HCT116 (cell line): ENCODE data around the gene VTI1A. TPM values are rescaled to one million over a fixed set of nuclear protein-coding genes. Genes with fewer than 3 reads are reported as not detected.
A peak's percentile ranks its signal among the peaks of the same experiment; 100 is the strongest.

Source experiments
- ATAC-seq: fragments of 200-7000 bp; cut with Tn5 transposase; 2 replicates; pipeline ENCODE4 v1.9.1; 2020; ENCODE audit warnings: mild to moderate bottlenecking, moderate library complexity
- BruUV-seq: library from RNA; stranded (reverse); fragments of 400-500 nt; replicated peaks from 2 replicates; lab custom pipeline; 2021; lab: Mats Ljungman, UMichigan
- CTCF ChIA-PET: fragments of 300-600 bp; sonication (Branson Sonifier 250); formaldehyde crosslinking; loops from one replicate; lab custom pipeline; 2021; ENCODE audit warnings: antibody characterized with exemption; lab: Charles Lee
- POLR2A ChIA-PET: fragments of 300-600, 350-600 bp; sonication (Branson Sonifier 250); formaldehyde crosslinking; loops from one replicate; lab custom pipeline; 2021; ENCODE audit warnings: antibody characterized with exemption; lab: Charles Lee
- RAD21 ChIA-PET, 2 experiments: fragments of 300-600 bp; sonication (Branson Sonifier 250); formaldehyde crosslinking; loops; one replicate each; lab custom pipeline; 2023; ENCODE audit warnings: low total read pairs in 2 of 2; ENCODE audit not compliant: uncharacterized antibody in 2 of 2, unreplicated experiment in 2 of 2, low non-redundant PET in 1 of 2; lab: Charles Lee
- DNase-seq: peaks from one replicate; pipeline ENCODE4 v3.0.0-alpha.2; 2010; ENCODE audit warnings: low read depth, low spot score
- H2AFZ ChIP-seq: fragments of 200-600 bp; shearing (Covaris generic), sonication (generic); 2 replicates; pipeline ENCODE4 v1.6.1; 2017; ENCODE audit warnings: low read depth, mixed run types, mixed read lengths, antibody characterized with exemption, low read length; ENCODE audit not compliant: poor library complexity, severe bottlenecking
- H3K27ac ChIP-seq: 2 replicates; pipeline ENCODE4 v1.5.1; 2012; ENCODE audit warnings: low read depth, low read length
- H3K27me3 ChIP-seq: fragments of 200-600 bp; sonication (generic); 2 replicates; pipeline ENCODE4 v1.6.1; 2016; ENCODE audit warnings: mixed run types, low read length, mixed read lengths; ENCODE audit not compliant: insufficient read depth
- H3K36me3 ChIP-seq, 2 experiments: fragments of 200-500 bp in 1 of 2; fragments of 200-600 bp in 1 of 2; sonication (Bioruptor generic) in 1 of 2; sonication (generic) in 1 of 2; 2 replicates each; pipeline versions ENCODE4 v1.5.1 to v1.6.1; 2014 to 2016; ENCODE audit warnings: low read length in 2 of 2, inconsistent platforms in 1 of 2, mixed read lengths in 1 of 2, mixed run types in 1 of 2; ENCODE audit not compliant: insufficient read depth in 2 of 2, control insufficient read depth in 1 of 2
- H3K4me1 ChIP-seq, 2 experiments: fragments of 200-600 bp in 1 of 2; sonication (generic) in 1 of 2; 2 replicates each; pipeline versions ENCODE4 v1.5.1 to v1.6.1; 2012 to 2017; ENCODE audit warnings: low read length in 2 of 2, inconsistent platforms in 1 of 2, mild to moderate bottlenecking in 1 of 2, mixed read lengths in 1 of 2, mixed run types in 1 of 2, moderate library complexity in 1 of 2; ENCODE audit not compliant: insufficient read depth in 2 of 2, control insufficient read depth in 1 of 2
- H3K4me2 ChIP-seq: fragments of 200-600 bp; sonication (generic); 2 replicates; pipeline ENCODE4 v1.6.1; 2017; ENCODE audit warnings: mixed run types, low read length, mixed read lengths
- H3K4me3 ChIP-seq, 2 experiments: fragments of 200-600 bp in 1 of 2; sonication (generic) in 1 of 2; replicated peaks in 1 of 2; 2 replicates each; pipeline ENCODE4 v1.5.1; 2011 to 2016; ENCODE audit warnings: low read length in 2 of 2, control low read depth in 1 of 2, low read depth in 1 of 2, mild to moderate bottlenecking in 1 of 2, mixed read lengths in 1 of 2, mixed run types in 1 of 2
- H3K79me2 ChIP-seq: fragments of 200-600 bp; sonication (generic); 2 replicates; pipeline ENCODE4 v1.6.1; 2017; ENCODE audit warnings: mild to moderate bottlenecking, mixed run types, low read length, moderate library complexity, mixed read lengths; ENCODE audit not compliant: insufficient read depth
- H3K9ac ChIP-seq: fragments of 200-600 bp; sonication (generic); 2 replicates; pipeline ENCODE4 v1.6.1; 2016; ENCODE audit warnings: low read length, mixed read lengths
- H3K9me2 ChIP-seq: fragments of 200-600 bp; sonication (generic), shearing (Covaris generic); 2 replicates; pipeline ENCODE4 v1.6.1; 2017; ENCODE audit warnings: mixed run types, mild to moderate bottlenecking, moderate library complexity; ENCODE audit not compliant: insufficient read depth
- H3K9me3 ChIP-seq, 2 experiments: fragments of 200-500 bp in 1 of 2; fragments of 200-600 bp in 1 of 2; sonication (Bioruptor generic) in 1 of 2; sonication (generic) in 1 of 2; 2 replicates each; pipeline ENCODE4 v1.6.1; 2014 to 2017; ENCODE audit warnings: low read length in 2 of 2, mixed read lengths in 2 of 2, inconsistent platforms in 1 of 2, low read depth in 1 of 2, mild to moderate bottlenecking in 1 of 2, mixed run types in 1 of 2, moderate library complexity in 1 of 2; ENCODE audit not compliant: control insufficient read depth in 1 of 2, insufficient read depth in 1 of 2
- H4K20me1 ChIP-seq: fragments of 200-600 bp; sonication (generic), shearing (Covaris generic); 2 replicates; pipeline ENCODE4 v1.6.1; 2017; ENCODE audit warnings: mixed run types, mild to moderate bottlenecking, moderate library complexity; ENCODE audit not compliant: insufficient read depth
- CBX3 ChIP-seq: IDR thresholded peaks from 2 replicates; pipeline ENCODE4 v1.6.1; 2012; ENCODE audit warnings: low read depth
- CEBPB ChIP-seq: IDR thresholded peaks from 2 replicates; pipeline ENCODE4 v1.6.1; 2012; ENCODE audit warnings: low read depth
- EZH2 ChIP-seq: fragments of 200-600 bp; sonication (generic); IDR thresholded peaks from 2 replicates; pipeline ENCODE4 v1.6.1; 2017; ENCODE audit warnings: antibody characterized with exemption, mixed run types
- FOSL1 ChIP-seq: IDR thresholded peaks from 2 replicates; pipeline ENCODE4 v1.6.1; 2012; ENCODE audit warnings: low read depth
- JUND ChIP-seq: IDR thresholded peaks from 2 replicates; pipeline ENCODE4 v1.6.1; 2012
- MAX ChIP-seq: IDR thresholded peaks from 2 replicates; pipeline ENCODE4 v1.6.1; 2012
- POLR2AphosphoS5 ChIP-seq: IDR thresholded peaks from 2 replicates; pipeline ENCODE4 v1.6.1; 2011; ENCODE audit warnings: mild to moderate bottlenecking, low read depth, low read length, moderate library complexity
- RAD21 ChIP-seq: IDR thresholded peaks from 2 replicates; pipeline ENCODE4 v1.6.1; 2012; ENCODE audit warnings: low read depth, mild to moderate bottlenecking
- SIN3A ChIP-seq: IDR thresholded peaks from 2 replicates; pipeline ENCODE4 v1.6.1; 2012; ENCODE audit warnings: low read depth
- SP1 ChIP-seq: IDR thresholded peaks from 2 replicates; pipeline ENCODE4 v1.6.1; 2012; ENCODE audit warnings: low read depth
- SRF ChIP-seq: IDR thresholded peaks from 2 replicates; pipeline ENCODE4 v1.6.1; 2012; ENCODE audit warnings: low read depth
- TCF7L2 ChIP-seq: IDR thresholded peaks from 2 replicates; pipeline ENCODE4 v1.7.0; 2011; ENCODE audit warnings: borderline replicate concordance, inconsistent platforms; ENCODE audit not compliant: insufficient read depth, insufficient read length; ENCODE audit errors: extremely low read depth
- YY1 ChIP-seq: IDR thresholded peaks from 2 replicates; pipeline ENCODE4 v1.6.1; 2011; ENCODE audit warnings: low read length, low read depth, moderate library complexity, mild to moderate bottlenecking; ENCODE audit not compliant: insufficient replicate concordance; ENCODE audit errors: extremely low read depth
- ZBTB33 ChIP-seq: IDR thresholded peaks from 2 replicates; pipeline ENCODE4 v1.6.1; 2011; ENCODE audit warnings: mild to moderate bottlenecking, low read length, moderate library complexity; ENCODE audit not compliant: insufficient replicate concordance; ENCODE audit errors: extremely low read depth
- ZNF274 ChIP-seq: fragments of 200-500 bp; sonication (Bioruptor generic); IDR thresholded peaks from 2 replicates; pipeline ENCODE4 v1.6.1; 2014; ENCODE audit warnings: mild to moderate bottlenecking, low read depth, low read length, inconsistent platforms
- intact Hi-C: fragments of 100-400 bp; cut with micrococcal nuclease; formaldehyde crosslinking; loops from 2 replicates; pipeline ENCODE4 v1.10.0; 2022
- total RNA-seq: library from RNA; stranded (reverse); gene quantifications from one replicate; pipeline ENCODE4 v1.2.1, GENCODE V29; 2021; ENCODE audit not compliant: unreplicated experiment

Gene VTI1A
- total RNA-seq, 1 experiment from 2014 or later, result 80.7 TPM

- Histone ChIP-seq H3K9me3 (no peaks in the 10 kb centered on the region), H3K4me1 (peaks cover 77 to 87% of the 10 kb centered on the region in 2 experiments), H3K27ac (peak overlapping the region; percentile 78), H4K20me1 (no peaks in the 10 kb centered on the region), H2AFZ (no peak overlapping the region), H3K9me2 (no peaks in the 10 kb centered on the region), H3K36me3 (peaks cover 0 to 10% of the 10 kb centered on the region in 2 experiments; a peak in 2 of 4 replicates), H3K79me2 (peaks cover 3% of the 10 kb centered on the region; the same call in 1 of the 2 replicates), H3K9ac (peak overlapping the region; percentile 30), H3K4me3 (peak overlapping the region; percentile 8 to 18; a peak in 2 of 4 replicates), H3K27me3 (no peaks in the 10 kb centered on the region), H3K4me2 (peak overlapping the region; percentile 63)
- peak; percentile 91 for DNase-seq
- peak; percentile 45 for TF ChIP-seq YY1
- TF ChIP-seq CEBPB, result peak; percentile 85
- TF ChIP-seq SIN3A, result peak; percentile 95
- TF ChIP-seq FOSL1, result peak; percentile 97
- peak; percentile 92 for TF ChIP-seq MAX
- no peak for TF ChIP-seq EZH2
- peak; percentile 98 for TF ChIP-seq SP1
- TF ChIP-seq POLR2AphosphoS5, result peak; percentile 62; the same call in 1 of the 2 replicates
- peak; percentile 56 for TF ChIP-seq RAD21
- peak; percentile 90 for TF ChIP-seq TCF7L2
- no peak for TF ChIP-seq ZBTB33
- peak; percentile 99 for TF ChIP-seq JUND
- TF ChIP-seq CBX3, result peak; percentile 100
- no peak; the same call in none of the 2 replicates for TF ChIP-seq SRF
- no peak for TF ChIP-seq ZNF274
- ChIA-PET RAD21 (interaction anchor here (0.6 to 1.0 kb wide), 5 partner anchors 11 to 335 kb away, joined by 3 to 5 read pairs (median 4); no protein-coding TSS in a partner anchor), POLR2A (interaction anchor here (0.7 to 1.6 kb wide), 7 partner anchors 18 to 293 kb away, joined by 3 to 5 read pairs (median 3); no protein-coding TSS in a partner anchor), CTCF (interaction anchor here (0.6 to 1.4 kb wide), 3 partner anchors 11 to 574 kb away, joined by 3 to 5 read pairs (median 3); no protein-coding TSS in a partner anchor)
- ATAC-seq, result peak; percentile 84
- intact Hi-C loops, result loop anchor here (5.0 to 10.0 kb wide), 3 partner anchors 140 to 335 kb away; partner anchors contain the start of gene TCF7L2
- BruUV-seq, result no TSS peak
Observed at GRCh38 chr10:112811741-112812551, 364.9 kb downstream of the VTI1A start.
